Thyroid gland (tissue), 4 donors: ENCODE measurements around the gene AP2A2. TPM values are rescaled to one million over a fixed set of nuclear protein-coding genes. Genes with fewer than 3 reads are reported as not detected.
A peak's percentile ranks its signal among the peaks of the same experiment; 100 is the strongest.

Experiments used
- DNase-seq, 2 donors: peaks; one replicate each; pipeline ENCODE4 v3.0.0-alpha.2; 2019
- H3K27ac ChIP-seq, 3 donors: fragments of 200-600 bp; sonication (generic); 1 replicate in 2 of 3; 2 replicates in 1 of 3; pipeline ENCODE4 v1.5.1; 2016 to 2019; ENCODE audit warnings: mild to moderate bottlenecking in 1 of 3, moderate library complexity in 1 of 3
- H3K27me3 ChIP-seq: fragments of 200-600 bp; sonication (generic); one replicate; pipeline ENCODE4 v1.5.1; 2019
- H3K36me3 ChIP-seq, 2 donors: fragments of 200-600 bp; sonication (generic); one replicate each; pipeline ENCODE4 v1.5.1; 2016 to 2019
- H3K4me1 ChIP-seq, 2 donors: fragments of 200-600 bp; sonication (generic); one replicate each; pipeline ENCODE4 v1.5.1; 2017 to 2019
- H3K4me3 ChIP-seq, 3 donors: fragments of 200-600 bp; sonication (generic); replicated peaks in 1 of 3; 1 replicate in 2 of 3; 2 replicates in 1 of 3; pipeline ENCODE4 v1.5.1; 2016; ENCODE audit warnings: mild to moderate bottlenecking in 1 of 3
- H3K9me3 ChIP-seq: fragments of 200-600 bp; sonication (generic); one replicate; pipeline ENCODE4 v1.5.1; 2017
- POLR2A ChIP-seq, 2 donors: fragments of 450-650 bp; IDR thresholded peaks; one replicate each; pipeline ENCODE4 v1.6.1; 2017; ENCODE audit warnings: antibody characterized with exemption in 2 of 2, mild to moderate bottlenecking in 2 of 2, moderate library complexity in 1 of 2
- WGBS, 2 donors: methylation state at CpG; one replicate each; pipeline ENCODE4 v1.1.5; 2017; 5-methylcytosine and 5-hydroxymethylcytosine counted together
- intact Hi-C: fragments of 100-400 bp; cut with DNase I; formaldehyde crosslinking; loops from one replicate; pipeline ENCODE4 v1.15.1; 2023
- total RNA-seq, 4 donors: library from RNA; depleted of rRNA; stranded (reverse); fragments of >200 nt; gene quantifications; one replicate each; pipeline ENCODE4 v1.2.3, GENCODE V29; 2016
- TF ChIP-seq, protein P1 (sequence below), 6 experiments: fragments of 200-600 bp in 3 of 6; fragments of 450-650 bp in 3 of 6; sonication (generic) in 3 of 6; IDR thresholded peaks; one replicate each; pipeline ENCODE4 v1.5.1; 2016 to 2019; ENCODE audit warnings: antibody characterized with exemption in 6 of 6, mild to moderate bottlenecking in 2 of 6, inconsistent platforms in 1 of 6, moderate library complexity in 1 of 6

Gene AP2A2
- total RNA-seq, 4 donors from 2014 or later, result 37.2 to 67.3 (median 54.1) TPM

DNA sequence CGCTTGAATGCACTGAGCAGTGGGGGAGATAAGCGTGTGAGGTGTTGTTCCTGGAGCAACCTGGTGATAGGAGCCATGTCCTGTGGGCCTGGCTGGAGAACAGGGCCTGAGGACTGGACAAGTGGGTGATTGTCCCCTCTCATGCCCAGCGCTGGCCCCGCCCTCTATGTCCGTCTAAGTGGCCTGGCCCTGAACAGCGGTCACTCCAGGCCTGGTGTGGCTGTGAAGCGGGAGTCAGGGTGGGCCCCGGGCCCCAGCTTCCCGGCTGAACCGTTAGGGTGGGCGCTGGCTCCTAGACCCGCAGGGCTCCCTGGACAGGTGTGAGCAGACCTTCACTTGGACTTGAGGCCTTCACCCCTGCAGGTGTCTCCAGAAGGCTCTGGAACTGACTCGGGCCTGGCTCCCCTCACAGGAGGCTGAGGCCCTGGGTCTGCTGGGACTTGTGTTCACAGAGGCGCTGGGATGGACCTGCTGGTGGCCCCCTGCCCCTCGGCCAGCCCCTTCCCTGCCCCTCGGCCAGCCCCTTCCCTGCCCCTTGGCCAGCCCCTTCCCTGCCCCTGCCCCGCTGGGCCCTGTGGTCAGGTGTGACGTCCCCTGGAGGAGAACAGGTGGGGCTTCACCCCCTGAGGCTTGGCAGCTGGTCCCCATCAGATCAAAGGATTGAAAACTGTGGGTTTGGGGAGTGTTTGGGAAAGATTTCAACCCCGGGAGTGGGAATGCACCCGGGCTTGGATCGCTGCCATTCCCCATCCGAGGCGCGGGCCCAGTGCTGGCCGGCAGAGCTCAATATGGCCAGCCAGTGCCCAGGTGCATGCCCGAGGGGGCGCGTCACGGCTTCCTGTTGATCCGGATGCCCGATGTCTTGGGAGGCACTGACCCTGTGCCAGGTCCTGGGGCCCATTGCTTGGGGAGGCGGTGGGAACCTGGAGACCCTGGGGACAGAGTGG, 114.1 kb downstream of the AP2A2 start:
- WGBS, 2 donors, result 50 to 84% methylated on average over 13 to 15 of the region's 32 CpGs
- Histone ChIP-seq H3K9me3 (no peaks in the 10 kb centered on the region), H3K36me3 (no peaks in the 10 kb centered on the region), H3K27ac (no peak overlapping the region), H3K4me1 (peaks cover 5 to 12% of the 10 kb centered on the region in 2 donors), H3K27me3 (no peaks in the 10 kb centered on the region), H3K4me3 (no peak overlapping the region)
- DNase-seq, result peak; percentile 58 to 68
- intact Hi-C loops, result no loop called here
- TF ChIP-seq POLR2A (IDR thresholded peaks at IDR 0.05), result no peak
- TF ChIP-seq, protein P1, sequence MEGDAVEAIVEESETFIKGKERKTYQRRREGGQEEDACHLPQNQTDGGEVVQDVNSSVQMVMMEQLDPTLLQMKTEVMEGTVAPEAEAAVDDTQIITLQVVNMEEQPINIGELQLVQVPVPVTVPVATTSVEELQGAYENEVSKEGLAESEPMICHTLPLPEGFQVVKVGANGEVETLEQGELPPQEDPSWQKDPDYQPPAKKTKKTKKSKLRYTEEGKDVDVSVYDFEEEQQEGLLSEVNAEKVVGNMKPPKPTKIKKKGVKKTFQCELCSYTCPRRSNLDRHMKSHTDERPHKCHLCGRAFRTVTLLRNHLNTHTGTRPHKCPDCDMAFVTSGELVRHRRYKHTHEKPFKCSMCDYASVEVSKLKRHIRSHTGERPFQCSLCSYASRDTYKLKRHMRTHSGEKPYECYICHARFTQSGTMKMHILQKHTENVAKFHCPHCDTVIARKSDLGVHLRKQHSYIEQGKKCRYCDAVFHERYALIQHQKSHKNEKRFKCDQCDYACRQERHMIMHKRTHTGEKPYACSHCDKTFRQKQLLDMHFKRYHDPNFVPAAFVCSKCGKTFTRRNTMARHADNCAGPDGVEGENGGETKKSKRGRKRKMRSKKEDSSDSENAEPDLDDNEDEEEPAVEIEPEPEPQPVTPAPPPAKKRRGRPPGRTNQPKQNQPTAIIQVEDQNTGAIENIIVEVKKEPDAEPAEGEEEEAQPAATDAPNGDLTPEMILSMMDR (IDR thresholded peaks at IDR 0.05), result no peak

DNA sequence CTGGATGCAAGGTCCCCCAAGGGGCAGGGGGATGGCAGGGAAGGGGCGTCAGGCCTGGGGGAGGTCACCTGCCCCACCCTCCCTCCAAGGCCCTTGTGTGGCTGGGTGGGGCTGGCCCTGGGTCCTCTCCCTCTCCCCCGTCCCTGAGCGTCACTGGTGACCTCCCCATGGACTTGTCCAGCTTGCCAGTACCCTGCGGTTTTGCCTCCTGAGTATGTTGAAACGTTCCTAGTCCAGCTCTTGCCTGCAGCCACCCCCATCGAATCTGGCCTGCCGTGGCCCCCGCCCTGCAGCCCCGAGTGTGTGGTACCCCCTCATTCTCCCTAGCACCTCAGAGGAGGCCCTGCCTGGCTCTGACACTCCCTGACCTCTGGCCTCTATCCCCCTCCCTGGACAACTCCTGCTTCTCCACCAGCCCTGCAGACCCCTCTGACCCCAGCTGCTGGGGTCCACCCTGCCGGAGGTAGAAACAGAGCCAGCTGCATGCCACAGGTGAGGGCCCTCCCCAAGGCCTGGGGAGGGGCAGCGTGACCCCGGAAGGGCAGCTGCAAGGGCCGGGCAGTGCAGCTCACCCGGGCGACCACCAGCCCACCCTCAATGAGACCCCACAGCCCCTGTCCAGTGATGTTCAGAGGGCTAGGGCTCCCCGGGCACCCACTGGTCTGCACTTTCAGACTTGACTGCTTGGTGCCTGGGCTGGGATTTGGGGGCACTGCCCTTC, 114.9 kb downstream of the AP2A2 start:
- intact Hi-C loops, result no loop called here
- Histone ChIP-seq H3K4me1 (peaks cover 5 to 12% of the 10 kb centered on the region in 2 donors), H3K4me3 (no peak overlapping the region), H3K27me3 (no peaks in the 10 kb centered on the region), H3K27ac (no peak overlapping the region), H3K9me3 (no peaks in the 10 kb centered on the region), H3K36me3 (no peaks in the 10 kb centered on the region)
- TF ChIP-seq, protein P1 (IDR thresholded peaks at IDR 0.05), result no peak
- TF ChIP-seq POLR2A (IDR thresholded peaks at IDR 0.05), result no peak
- DNase-seq, result no peak
- 81 to 88% methylated on average over 8 to 10 of the region's 16 CpGs for WGBS, 2 donors

DNA sequence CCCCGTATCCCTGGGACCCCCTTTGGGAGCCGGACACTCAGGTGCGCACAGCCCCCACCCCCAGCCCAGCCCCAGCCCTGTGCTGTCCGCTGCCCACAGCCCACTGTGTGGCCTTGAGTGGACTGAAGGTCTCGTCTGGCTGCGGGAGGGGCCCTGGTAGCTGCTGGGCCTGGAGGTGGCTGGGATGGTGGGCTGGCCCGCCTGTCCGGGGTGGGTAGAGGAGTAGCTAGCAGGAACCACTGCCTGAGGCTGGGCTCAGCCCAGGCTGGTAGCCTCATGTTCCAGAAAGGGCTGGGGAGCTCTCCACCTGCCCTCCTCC, 115.4 kb downstream of the AP2A2 start:
- intact Hi-C loops, result no loop called here
- Histone ChIP-seq H3K36me3 (no peaks in the 10 kb centered on the region), H3K27ac (no peak overlapping the region), H3K4me3 (no peak overlapping the region), H3K4me1 (peaks cover 5 to 12% of the 10 kb centered on the region in 2 donors), H3K9me3 (no peaks in the 10 kb centered on the region), H3K27me3 (no peaks in the 10 kb centered on the region)
- TF ChIP-seq, protein P1 (IDR thresholded peaks at IDR 0.05), result no peak
- TF ChIP-seq POLR2A (IDR thresholded peaks at IDR 0.05), result no peak
- DNase-seq, result no peak
- WGBS, 2 donors, result 80 to 94% methylated on average over 1 to 8 of the region's 8 CpGs

DNA sequence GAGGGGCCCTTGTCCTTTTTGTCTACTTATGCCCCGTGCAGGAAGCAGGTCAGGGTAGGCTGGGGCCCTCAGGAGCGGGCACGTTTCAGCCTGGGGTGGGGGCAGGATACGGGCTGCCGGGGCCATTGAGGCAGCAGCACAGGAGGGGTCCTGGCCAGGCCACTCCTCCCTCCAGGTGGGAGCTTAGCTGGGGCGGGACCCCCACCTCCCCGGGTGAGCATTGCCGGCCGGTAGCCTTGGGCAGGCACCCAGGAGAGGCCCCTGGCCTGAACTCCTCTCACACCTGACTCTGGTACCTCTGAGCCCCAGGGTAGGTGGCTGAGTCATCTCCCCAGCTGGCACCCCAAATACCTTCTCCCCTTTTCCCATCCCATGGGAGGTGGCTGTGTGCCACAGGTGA, 115.8 kb downstream of the AP2A2 start:
- Histone ChIP-seq H3K4me3 (no peak overlapping the region), H3K4me1 (peaks cover 5 to 12% of the 10 kb centered on the region in 2 donors), H3K27me3 (no peaks in the 10 kb centered on the region), H3K9me3 (no peaks in the 10 kb centered on the region), H3K36me3 (no peaks in the 10 kb centered on the region), H3K27ac (no peak overlapping the region)
- no peak for TF ChIP-seq POLR2A (IDR thresholded peaks at IDR 0.05)
- TF ChIP-seq, protein P1 (IDR thresholded peaks at IDR 0.05), result no peak
- intact Hi-C loops, result no loop called here
- no peak for DNase-seq
- WGBS, 2 donors, result 74 to 89% methylated on average over 9 of the region's 9 CpGs
